Activated naive CD8-positive, alpha-beta T cell treated with anti-CD3 and anti-CD28 coated beads, Interleukin-2, amount 50 U/mL, for 16 hours (primary cell): ENCODE data around the gene PROX2.

Source experiments
- DNase-seq: peaks from one replicate; pipeline ENCODE4 v3.0.0-alpha.2; 2020; ENCODE audit warnings: low read depth, low spot score

The PROX2 gene

GRCh38 chr14:74909501-74909900, 33.6 kb upstream of the PROX2 start:
- no peak for DNase-seq

- no peak for DNase-seq
Observed at GRCh38 chr14:74908861-74909341, 33.0 kb upstream of the PROX2 start.

- no peak for DNase-seq
Observed at GRCh38 chr14:74907744-74908143, 31.8 kb upstream of the PROX2 start.

- no peak for DNase-seq
Observed at GRCh38 chr14:74906925-74907521, 31.1 kb upstream of the PROX2 start.

GRCh38 chr14:74905595-74906142, 29.7 kb upstream of the PROX2 start:
- DNase-seq, result peak; percentile 56

DNA sequence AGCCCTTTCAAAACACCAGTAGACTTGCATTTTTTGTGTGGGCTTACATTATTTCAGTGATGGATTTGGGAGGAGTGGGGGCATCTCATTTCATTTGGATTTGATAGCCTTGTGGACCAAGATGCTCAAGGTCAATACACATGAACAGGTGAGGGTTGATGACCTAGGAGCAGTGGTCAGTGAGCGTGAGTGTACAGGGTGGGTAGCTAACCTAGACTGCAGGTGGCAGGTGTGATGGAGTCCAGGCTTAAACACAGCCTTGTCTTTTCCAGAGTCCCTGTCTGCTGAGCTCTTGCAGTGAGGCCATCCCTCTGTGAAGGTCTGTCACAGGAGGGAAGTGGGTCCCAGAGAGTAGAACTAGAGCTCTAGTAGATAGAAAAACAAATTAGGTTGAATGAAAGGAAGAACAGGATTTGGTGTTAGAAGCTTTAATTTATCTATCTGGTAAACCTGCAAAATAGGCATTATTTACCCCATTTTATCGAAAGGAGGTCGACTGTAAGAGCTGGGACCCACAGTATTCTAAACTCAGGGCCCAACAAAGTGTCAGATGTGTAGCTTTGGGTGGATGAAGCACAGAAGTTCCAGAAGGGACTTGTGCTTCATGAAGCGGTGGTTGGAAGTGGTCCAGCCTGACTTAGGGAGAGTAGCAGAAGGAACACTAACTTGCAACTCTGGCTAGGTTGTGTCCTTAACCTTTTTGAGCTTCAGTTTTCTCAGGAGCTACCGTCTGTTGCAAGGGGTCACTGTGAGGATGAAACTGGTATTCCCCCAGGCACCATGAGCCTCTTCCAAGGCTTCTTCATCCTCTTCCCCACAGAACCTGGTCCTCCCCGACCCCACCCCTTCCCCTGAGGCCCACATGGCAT, 28.9 kb upstream of the PROX2 start:
- no peak for DNase-seq

DNA sequence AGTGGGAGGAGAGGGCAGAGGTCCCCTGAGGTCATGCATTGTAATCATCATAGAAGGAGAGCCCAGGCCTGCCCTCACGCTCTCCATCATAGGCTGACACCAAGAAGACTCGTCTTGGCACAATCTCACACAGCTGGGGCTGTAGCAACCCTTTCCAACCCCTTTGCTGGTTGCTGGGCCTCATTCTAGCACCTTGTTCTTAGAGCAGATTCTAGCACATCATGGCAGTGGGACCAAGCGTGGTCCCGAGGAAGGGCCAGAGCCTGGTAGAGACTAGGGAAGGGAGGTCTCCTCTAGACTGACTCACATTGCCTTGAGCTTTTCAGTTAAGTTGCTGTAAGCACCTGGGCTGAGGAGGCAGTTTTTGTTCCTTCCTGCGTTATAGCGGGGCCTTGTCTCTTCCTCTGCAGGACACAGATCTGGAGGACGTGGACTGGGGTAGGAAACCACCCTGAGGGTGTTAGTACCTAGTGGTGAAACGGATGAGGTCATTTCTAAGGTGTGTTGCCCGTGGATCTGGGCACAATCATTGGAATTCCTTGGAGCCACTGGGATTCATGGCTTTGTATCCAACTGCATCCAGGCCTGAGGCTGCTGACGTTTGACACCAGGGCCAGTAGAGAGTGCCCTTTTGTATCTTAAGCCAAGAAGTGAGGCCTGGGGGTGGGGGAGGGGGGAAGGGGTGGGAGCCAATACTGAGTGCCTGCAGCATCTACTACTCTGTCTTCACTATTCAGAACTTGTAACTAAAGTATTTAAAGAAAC, 27.2 kb upstream of the PROX2 start:
- no peak for DNase-seq

- DNase-seq, result no peak
Observed at GRCh38 chr14:74898694-74899093, 22.7 kb upstream of the PROX2 start.

DNA sequence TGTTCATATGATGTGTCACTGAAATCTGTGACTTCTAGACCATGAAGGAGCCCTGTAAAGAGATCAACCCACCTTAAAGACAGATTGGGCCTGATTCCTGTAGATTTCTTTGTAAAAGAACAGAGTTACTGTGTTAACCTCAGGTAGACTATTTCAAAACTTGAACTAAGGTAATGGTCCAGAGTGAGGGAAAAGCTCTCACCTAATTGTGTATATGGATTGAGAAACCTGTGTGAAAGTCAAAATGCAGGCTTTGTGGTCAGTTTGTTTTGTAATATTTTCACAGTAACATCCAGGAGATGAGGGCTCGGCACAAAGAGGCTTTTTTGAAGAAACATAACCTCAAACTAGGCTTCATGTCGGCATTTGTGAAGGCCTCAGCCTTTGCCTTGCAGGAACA, 22.1 kb upstream of the PROX2 start:
- DNase-seq, result no peak

DNA sequence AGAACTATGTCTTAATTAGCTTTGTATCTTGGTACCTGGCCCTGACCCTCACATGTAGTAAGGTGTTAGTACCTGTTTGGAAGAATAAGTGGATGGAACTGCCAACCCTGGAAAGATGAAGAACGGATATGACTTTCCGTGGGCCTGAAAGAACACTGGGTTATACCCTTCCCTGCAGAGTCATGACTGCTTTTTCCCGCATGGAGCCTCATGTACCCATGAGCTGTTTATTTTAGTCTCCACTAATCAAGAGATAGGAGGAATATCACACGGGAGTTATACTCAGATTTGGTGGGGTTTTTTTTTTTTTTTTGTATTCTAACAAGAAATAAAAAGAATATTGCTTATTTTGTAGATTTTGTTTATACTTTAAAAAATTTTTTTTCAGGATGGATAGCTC, 21.7 kb upstream of the PROX2 start:
- no peak for DNase-seq

GRCh38 chr14:74896400-74896799, 20.5 kb upstream of the PROX2 start:
- no peak for DNase-seq

DNA sequence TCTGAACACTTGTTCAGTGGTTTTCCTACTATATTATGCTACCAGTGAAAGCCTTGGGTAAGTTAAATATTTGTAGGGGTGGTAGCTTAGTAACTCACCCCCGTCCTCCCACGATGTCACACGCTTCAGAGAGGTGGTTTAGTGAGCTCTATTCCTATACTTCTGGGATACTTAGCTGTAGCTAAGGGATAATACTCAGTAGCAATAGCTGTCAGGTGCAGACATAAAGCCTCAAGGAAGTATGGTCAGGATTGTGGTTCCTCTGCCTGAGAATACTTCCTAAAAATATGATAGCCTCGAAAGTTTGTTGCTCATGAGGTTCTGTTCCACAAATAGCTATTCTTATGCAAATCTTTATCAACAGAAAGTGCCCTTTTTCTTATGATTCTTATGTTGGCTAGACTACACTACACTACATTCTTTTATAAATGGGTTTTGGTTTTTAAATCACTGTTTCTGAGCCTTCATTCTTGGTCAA, 17.7 kb upstream of the PROX2 start:
- DNase-seq, result no peak

DNA sequence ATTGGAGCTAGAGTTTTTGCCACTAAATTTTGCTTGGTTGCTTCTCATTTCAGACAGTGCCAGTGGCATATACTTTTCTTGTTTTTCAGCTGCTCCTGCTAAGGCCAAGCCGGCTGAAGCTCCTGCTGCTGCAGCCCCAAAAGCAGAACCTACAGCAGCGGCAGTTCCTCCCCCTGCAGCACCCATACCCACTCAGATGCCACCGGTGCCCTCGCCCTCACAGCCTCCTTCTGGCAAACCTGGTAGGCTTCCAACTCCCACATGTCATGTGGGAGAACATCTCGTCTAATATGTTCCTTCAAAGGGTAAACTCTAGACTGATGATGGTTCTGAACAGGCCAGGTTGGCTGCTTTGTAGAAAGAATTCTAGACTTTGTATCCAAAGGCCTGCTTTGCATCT, 16.8 kb upstream of the PROX2 start:
- DNase-seq, result no peak

DNA sequence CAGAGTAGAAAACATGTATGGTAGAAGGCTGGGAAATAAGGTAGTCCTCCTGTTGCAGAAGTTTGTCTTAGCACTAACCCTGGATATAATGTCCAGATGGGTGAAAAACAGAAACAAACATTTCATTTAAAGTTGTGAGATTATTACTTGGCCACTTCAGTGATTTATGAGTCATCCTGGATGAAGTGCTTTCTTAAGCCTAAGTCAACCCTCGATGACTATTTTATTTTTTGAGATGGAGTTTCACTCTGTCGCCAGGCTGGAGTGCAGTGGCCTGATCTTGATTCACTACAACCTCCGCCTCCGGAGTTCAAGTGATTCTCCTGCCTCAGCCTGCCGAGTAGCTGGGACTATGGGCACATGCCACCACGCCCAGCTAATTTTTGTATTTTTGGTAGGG, 15.9 kb upstream of the PROX2 start:
- DNase-seq, result no peak

DNA sequence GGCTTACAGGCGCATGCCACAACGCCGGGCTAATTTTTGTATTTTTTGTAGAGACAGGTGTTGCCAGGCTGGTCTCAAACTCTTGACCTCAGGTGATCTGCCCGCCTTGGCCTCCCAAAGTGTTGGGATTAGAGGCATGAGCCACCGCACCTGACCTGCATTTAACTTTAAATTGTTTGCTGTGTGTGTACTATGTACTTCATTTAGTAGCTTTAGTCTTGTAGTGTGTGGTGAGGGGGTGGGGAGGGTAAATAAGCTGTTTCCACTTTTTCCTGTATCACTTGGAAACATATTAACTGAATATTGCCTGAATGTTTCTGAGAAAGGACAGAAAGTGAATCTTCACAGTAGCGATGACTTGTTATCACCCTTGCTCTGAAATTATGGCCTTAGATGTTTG, 14.3 kb upstream of the PROX2 start:
- no peak for DNase-seq

DNA sequence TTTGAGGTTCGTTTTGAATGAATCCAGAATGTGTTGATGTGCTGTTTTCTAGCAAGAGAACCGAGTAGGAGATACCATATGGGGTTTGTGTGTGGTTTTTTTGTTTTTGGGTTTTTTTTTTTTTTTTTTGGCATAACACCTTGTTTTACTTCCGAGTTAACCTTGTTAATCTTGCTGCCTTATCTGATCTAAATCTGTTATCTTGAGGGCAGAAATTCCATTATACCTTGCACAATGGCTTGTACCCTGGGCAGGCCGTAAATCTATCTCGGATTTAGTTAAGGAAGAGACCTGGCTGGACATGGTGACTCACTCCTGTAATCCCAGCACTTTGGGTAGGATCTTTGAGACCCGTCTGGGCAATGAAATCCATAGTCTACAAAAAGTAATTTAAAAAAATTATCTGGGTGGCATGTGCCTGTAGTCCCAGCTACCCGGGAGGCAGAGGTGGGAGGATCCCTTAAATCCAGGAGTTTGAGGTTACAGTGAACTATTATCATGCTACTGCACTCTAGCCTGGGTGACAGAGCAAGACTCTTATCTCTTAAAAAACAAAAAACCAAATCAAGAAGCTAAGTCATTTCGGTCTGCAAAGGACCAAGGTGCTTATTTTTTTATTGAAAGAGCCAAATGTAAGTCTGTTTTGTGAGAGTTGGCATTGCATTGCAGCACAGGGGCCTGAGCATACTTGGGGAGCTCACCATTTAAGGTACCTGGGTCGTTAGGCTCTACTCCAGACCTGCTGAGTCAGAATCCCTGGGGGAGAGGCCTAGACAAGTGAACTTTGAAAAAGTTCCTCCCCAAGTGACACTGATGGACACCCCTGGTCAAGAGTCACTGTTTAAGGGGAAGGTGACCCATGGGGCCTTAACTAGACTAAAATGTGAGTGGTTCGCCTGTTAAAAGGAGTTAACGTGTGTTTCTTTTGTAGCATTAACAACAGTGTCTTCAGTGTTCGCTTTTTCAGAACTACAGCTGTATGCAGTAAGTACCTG, 12.5 kb upstream of the PROX2 start:
- DNase-seq, result no peak

GRCh38 chr14:74886001-74886400, 10.1 kb upstream of the PROX2 start:
- no peak for DNase-seq

DNA sequence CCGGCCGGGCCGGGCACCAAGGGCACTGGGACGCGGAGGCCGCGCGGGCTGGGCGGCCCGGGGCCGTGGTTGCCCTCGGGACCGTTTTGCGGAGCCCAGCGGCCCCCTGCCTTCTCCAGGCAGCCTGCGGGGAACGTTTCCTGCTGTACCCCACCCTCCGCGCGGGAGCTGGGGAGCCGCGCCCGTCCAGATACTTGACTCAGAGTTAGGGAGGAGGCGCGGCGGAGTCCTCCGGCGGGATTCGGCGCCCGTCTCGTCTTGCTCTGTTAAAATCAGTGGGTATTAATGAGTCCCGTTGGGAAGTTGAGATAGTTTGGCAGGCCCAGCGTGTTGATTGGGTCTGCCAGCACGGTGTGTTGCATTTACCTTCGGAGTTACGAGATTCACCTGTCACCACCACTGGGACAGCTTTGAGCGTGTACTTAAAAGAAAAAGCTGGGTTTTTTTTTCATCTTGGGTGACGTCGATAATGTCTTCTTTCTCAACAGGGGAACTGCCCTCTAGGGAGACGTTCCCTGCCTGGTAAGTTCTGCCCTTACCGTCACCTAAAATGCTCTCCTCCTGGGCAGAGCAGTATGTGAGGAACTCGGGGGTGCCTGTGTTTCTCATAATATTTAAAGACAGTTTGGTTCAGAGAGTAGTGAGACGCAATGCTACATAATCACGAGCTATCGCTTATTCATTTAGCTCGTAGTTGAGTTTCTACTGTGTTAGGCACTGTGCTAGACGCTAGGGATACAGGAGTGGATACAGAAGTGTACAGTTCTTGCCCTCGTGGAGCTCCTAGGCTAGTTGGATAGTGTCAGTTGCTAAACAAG, 6.4 kb upstream of the PROX2 start:
- peak; percentile 20 for DNase-seq

- peak; percentile 70 for DNase-seq
Observed at GRCh38 chr14:74881431-74882102, 5.6 kb upstream of the PROX2 start, which contains the start of gene DLST. Gene DLST, plus strand, starts transcription at chr14:74881916. Its CDS starts 38 bp downstream, at chr14:74881954.
